GM21390 (cell line): ENCODE measurements around the gene CERS5.
A peak's percentile ranks its signal among the peaks of the same experiment; 100 is the strongest.

Source experiments
- ATAC-seq: cut with Tn5 transposase; IDR thresholded peaks from one replicate; pipeline ENCODE4 v1.9.1; 2021; ENCODE audit not compliant: unreplicated experiment

The CERS5 gene

GRCh38 chr12:50167049-50167828 is at the start of gene CERS5:
Gene CERS5 (minus strand): TSS chr12:50167369. CDS start chr12:50167297, 72 bp downstream.
- peak; percentile 97 for ATAC-seq

GRCh38 chr12:50215033-50215432 is 47.9 kb upstream of the CERS5 start:
- no peak for ATAC-seq

- no peak for ATAC-seq
These were observed 46.8 kb upstream of the CERS5 start for GRCh38 chr12:50214018-50214417.

GRCh38 chr12:50213439-50213838 is 46.3 kb upstream of the CERS5 start:
- ATAC-seq: no peak

GRCh38 chr12:50212071-50212467 is 44.9 kb upstream of the CERS5 start:
- ATAC-seq: no peak

GRCh38 chr12:50211392-50212070 is 44.4 kb upstream of the CERS5 start:
- no peak for ATAC-seq

GRCh38 chr12:50207424-50207823 is 40.3 kb upstream of the CERS5 start:
- ATAC-seq: no peak

GRCh38 chr12:50205648-50206047 is 38.5 kb upstream of the CERS5 start:
- ATAC-seq: no peak

GRCh38 chr12:50203691-50204090 is 36.5 kb upstream of the CERS5 start:
- ATAC-seq: no peak

GRCh38 chr12:50201987-50202521 is 34.9 kb upstream of the CERS5 start:
- ATAC-seq: no peak

- ATAC-seq: no peak
These were observed 33.5 kb upstream of the CERS5 start for GRCh38 chr12:50200552-50201273.

GRCh38 chr12:50198829-50199228 is 31.7 kb upstream of the CERS5 start:
- no peak for ATAC-seq

- no peak for ATAC-seq
These were observed 30.1 kb upstream of the CERS5 start for GRCh38 chr12:50197297-50197727.

- no peak for ATAC-seq
These were observed 29.4 kb upstream of the CERS5 start for GRCh38 chr12:50196537-50196936.

- no peak for ATAC-seq
These were observed 28.7 kb upstream of the CERS5 start for GRCh38 chr12:50195832-50196231.

GRCh38 chr12:50192908-50193307 is 25.7 kb upstream of the CERS5 start:
- ATAC-seq: no peak

GRCh38 chr12:50192236-50192635 is 25.1 kb upstream of the CERS5 start:
- ATAC-seq: no peak

- ATAC-seq: no peak
These were observed 23.7 kb upstream of the CERS5 start for GRCh38 chr12:50190859-50191258.

GRCh38 chr12:50188875-50189575 is 21.9 kb upstream of the CERS5 start:
- no peak for ATAC-seq

- no peak for ATAC-seq
These were observed 21.1 kb upstream of the CERS5 start for GRCh38 chr12:50188241-50188781.
